ENCODE data around the gene ZBTB26.

DNA sequence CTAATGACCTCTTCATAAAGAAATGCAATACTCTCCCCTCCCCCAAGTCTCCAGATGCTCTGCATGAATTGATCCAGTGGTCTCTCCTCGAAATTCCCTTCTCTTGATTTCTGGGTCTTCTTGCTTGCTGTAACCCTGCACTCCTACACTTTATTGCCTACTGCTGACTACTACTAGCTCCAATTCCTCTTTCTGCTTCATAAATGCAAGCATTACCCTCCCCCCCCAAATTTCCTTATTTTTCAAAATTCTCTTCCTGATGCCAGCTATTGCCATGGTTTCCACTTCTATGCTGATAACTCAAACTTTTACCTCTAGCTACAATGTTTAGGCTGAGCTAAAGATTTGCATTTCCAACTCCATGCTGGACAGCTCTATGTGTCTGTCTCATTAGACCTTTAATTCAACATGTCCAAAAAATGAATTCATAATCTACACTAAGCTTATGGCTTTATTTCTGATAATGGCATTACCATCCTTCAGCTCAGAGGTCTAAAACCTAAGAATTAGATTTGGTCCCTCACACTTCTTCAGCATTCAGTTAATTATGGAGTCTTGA lies 1.4 kb downstream of the ZBTB26 start:
- TF ChIP-seq, protein P1, sequence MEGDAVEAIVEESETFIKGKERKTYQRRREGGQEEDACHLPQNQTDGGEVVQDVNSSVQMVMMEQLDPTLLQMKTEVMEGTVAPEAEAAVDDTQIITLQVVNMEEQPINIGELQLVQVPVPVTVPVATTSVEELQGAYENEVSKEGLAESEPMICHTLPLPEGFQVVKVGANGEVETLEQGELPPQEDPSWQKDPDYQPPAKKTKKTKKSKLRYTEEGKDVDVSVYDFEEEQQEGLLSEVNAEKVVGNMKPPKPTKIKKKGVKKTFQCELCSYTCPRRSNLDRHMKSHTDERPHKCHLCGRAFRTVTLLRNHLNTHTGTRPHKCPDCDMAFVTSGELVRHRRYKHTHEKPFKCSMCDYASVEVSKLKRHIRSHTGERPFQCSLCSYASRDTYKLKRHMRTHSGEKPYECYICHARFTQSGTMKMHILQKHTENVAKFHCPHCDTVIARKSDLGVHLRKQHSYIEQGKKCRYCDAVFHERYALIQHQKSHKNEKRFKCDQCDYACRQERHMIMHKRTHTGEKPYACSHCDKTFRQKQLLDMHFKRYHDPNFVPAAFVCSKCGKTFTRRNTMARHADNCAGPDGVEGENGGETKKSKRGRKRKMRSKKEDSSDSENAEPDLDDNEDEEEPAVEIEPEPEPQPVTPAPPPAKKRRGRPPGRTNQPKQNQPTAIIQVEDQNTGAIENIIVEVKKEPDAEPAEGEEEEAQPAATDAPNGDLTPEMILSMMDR (IDR thresholded peaks at IDR 0.05): no peak
- no peak for TF ChIP-seq POLR2A (IDR thresholded peaks at IDR 0.05)

Data from Peyer's patch (tissue), 4 donors.